HCT116 (cell line): ENCODE data around the gene ARHGAP19. TPM values are rescaled to one million over a fixed set of nuclear protein-coding genes. Genes with fewer than 3 reads are reported as not detected.

Source experiments
- ATAC-seq: fragments of 200-7000 bp; cut with Tn5 transposase; 2 replicates; pipeline ENCODE4 v1.9.1; 2020; ENCODE audit warnings: mild to moderate bottlenecking, moderate library complexity
- BruUV-seq: library from RNA; stranded (reverse); fragments of 400-500 nt; replicated peaks from 2 replicates; lab custom pipeline; 2021; lab: Mats Ljungman, UMichigan
- CTCF ChIA-PET: fragments of 300-600 bp; sonication (Branson Sonifier 250); formaldehyde crosslinking; loops from one replicate; lab custom pipeline; 2021; ENCODE audit warnings: antibody characterized with exemption; lab: Charles Lee
- POLR2A ChIA-PET: fragments of 300-600, 350-600 bp; sonication (Branson Sonifier 250); formaldehyde crosslinking; loops from one replicate; lab custom pipeline; 2021; ENCODE audit warnings: antibody characterized with exemption; lab: Charles Lee
- RAD21 ChIA-PET, 2 experiments: fragments of 300-600 bp; sonication (Branson Sonifier 250); formaldehyde crosslinking; loops; one replicate each; lab custom pipeline; 2023; ENCODE audit warnings: low total read pairs in 2 of 2; ENCODE audit not compliant: uncharacterized antibody in 2 of 2, unreplicated experiment in 2 of 2, low non-redundant PET in 1 of 2; lab: Charles Lee
- DNase-seq: peaks from one replicate; pipeline ENCODE4 v3.0.0-alpha.2; 2010; ENCODE audit warnings: low read depth, low spot score
- H2AFZ ChIP-seq: fragments of 200-600 bp; shearing (Covaris generic), sonication (generic); 2 replicates; pipeline ENCODE4 v1.6.1; 2017; ENCODE audit warnings: low read depth, mixed run types, mixed read lengths, antibody characterized with exemption, low read length; ENCODE audit not compliant: poor library complexity, severe bottlenecking
- H3K27ac ChIP-seq: 2 replicates; pipeline ENCODE4 v1.5.1; 2012; ENCODE audit warnings: low read depth, low read length
- H3K27me3 ChIP-seq: fragments of 200-600 bp; sonication (generic); 2 replicates; pipeline ENCODE4 v1.6.1; 2016; ENCODE audit warnings: mixed run types, low read length, mixed read lengths; ENCODE audit not compliant: insufficient read depth
- H3K36me3 ChIP-seq, 2 experiments: fragments of 200-500 bp in 1 of 2; fragments of 200-600 bp in 1 of 2; sonication (Bioruptor generic) in 1 of 2; sonication (generic) in 1 of 2; 2 replicates each; pipeline versions ENCODE4 v1.5.1 to v1.6.1; 2014 to 2016; ENCODE audit warnings: low read length in 2 of 2, inconsistent platforms in 1 of 2, mixed read lengths in 1 of 2, mixed run types in 1 of 2; ENCODE audit not compliant: insufficient read depth in 2 of 2, control insufficient read depth in 1 of 2
- H3K4me1 ChIP-seq, 2 experiments: fragments of 200-600 bp in 1 of 2; sonication (generic) in 1 of 2; 2 replicates each; pipeline versions ENCODE4 v1.5.1 to v1.6.1; 2012 to 2017; ENCODE audit warnings: low read length in 2 of 2, inconsistent platforms in 1 of 2, mild to moderate bottlenecking in 1 of 2, mixed read lengths in 1 of 2, mixed run types in 1 of 2, moderate library complexity in 1 of 2; ENCODE audit not compliant: insufficient read depth in 2 of 2, control insufficient read depth in 1 of 2
- H3K4me2 ChIP-seq: fragments of 200-600 bp; sonication (generic); 2 replicates; pipeline ENCODE4 v1.6.1; 2017; ENCODE audit warnings: mixed run types, low read length, mixed read lengths
- H3K4me3 ChIP-seq, 2 experiments: fragments of 200-600 bp in 1 of 2; sonication (generic) in 1 of 2; replicated peaks in 1 of 2; 2 replicates each; pipeline ENCODE4 v1.5.1; 2011 to 2016; ENCODE audit warnings: low read length in 2 of 2, control low read depth in 1 of 2, low read depth in 1 of 2, mild to moderate bottlenecking in 1 of 2, mixed read lengths in 1 of 2, mixed run types in 1 of 2
- H3K79me2 ChIP-seq: fragments of 200-600 bp; sonication (generic); 2 replicates; pipeline ENCODE4 v1.6.1; 2017; ENCODE audit warnings: mild to moderate bottlenecking, mixed run types, low read length, moderate library complexity, mixed read lengths; ENCODE audit not compliant: insufficient read depth
- H3K9ac ChIP-seq: fragments of 200-600 bp; sonication (generic); 2 replicates; pipeline ENCODE4 v1.6.1; 2016; ENCODE audit warnings: low read length, mixed read lengths
- H3K9me2 ChIP-seq: fragments of 200-600 bp; sonication (generic), shearing (Covaris generic); 2 replicates; pipeline ENCODE4 v1.6.1; 2017; ENCODE audit warnings: mixed run types, mild to moderate bottlenecking, moderate library complexity; ENCODE audit not compliant: insufficient read depth
- H3K9me3 ChIP-seq, 2 experiments: fragments of 200-500 bp in 1 of 2; fragments of 200-600 bp in 1 of 2; sonication (Bioruptor generic) in 1 of 2; sonication (generic) in 1 of 2; 2 replicates each; pipeline ENCODE4 v1.6.1; 2014 to 2017; ENCODE audit warnings: low read length in 2 of 2, mixed read lengths in 2 of 2, inconsistent platforms in 1 of 2, low read depth in 1 of 2, mild to moderate bottlenecking in 1 of 2, mixed run types in 1 of 2, moderate library complexity in 1 of 2; ENCODE audit not compliant: control insufficient read depth in 1 of 2, insufficient read depth in 1 of 2
- H4K20me1 ChIP-seq: fragments of 200-600 bp; sonication (generic), shearing (Covaris generic); 2 replicates; pipeline ENCODE4 v1.6.1; 2017; ENCODE audit warnings: mixed run types, mild to moderate bottlenecking, moderate library complexity; ENCODE audit not compliant: insufficient read depth
- CBX3 ChIP-seq: IDR thresholded peaks from 2 replicates; pipeline ENCODE4 v1.6.1; 2012; ENCODE audit warnings: low read depth
- EZH2 ChIP-seq: fragments of 200-600 bp; sonication (generic); IDR thresholded peaks from 2 replicates; pipeline ENCODE4 v1.6.1; 2017; ENCODE audit warnings: antibody characterized with exemption, mixed run types
- POLR2A ChIP-seq: IDR thresholded peaks from 2 replicates; pipeline ENCODE4 v1.7.0; 2011; ENCODE audit warnings: borderline replicate concordance; ENCODE audit not compliant: insufficient read depth, insufficient read length; ENCODE audit errors: extremely low read depth
- SP1 ChIP-seq: IDR thresholded peaks from 2 replicates; pipeline ENCODE4 v1.6.1; 2012; ENCODE audit warnings: low read depth
- SRF ChIP-seq: IDR thresholded peaks from 2 replicates; pipeline ENCODE4 v1.6.1; 2012; ENCODE audit warnings: low read depth
- TCF7L2 ChIP-seq: IDR thresholded peaks from 2 replicates; pipeline ENCODE4 v1.7.0; 2011; ENCODE audit warnings: borderline replicate concordance, inconsistent platforms; ENCODE audit not compliant: insufficient read depth, insufficient read length; ENCODE audit errors: extremely low read depth
- YY1 ChIP-seq: IDR thresholded peaks from 2 replicates; pipeline ENCODE4 v1.6.1; 2011; ENCODE audit warnings: low read length, low read depth, moderate library complexity, mild to moderate bottlenecking; ENCODE audit not compliant: insufficient replicate concordance; ENCODE audit errors: extremely low read depth
- ZNF274 ChIP-seq: fragments of 200-500 bp; sonication (Bioruptor generic); IDR thresholded peaks from 2 replicates; pipeline ENCODE4 v1.6.1; 2014; ENCODE audit warnings: mild to moderate bottlenecking, low read depth, low read length, inconsistent platforms
- intact Hi-C: fragments of 100-400 bp; cut with micrococcal nuclease; formaldehyde crosslinking; loops from 2 replicates; pipeline ENCODE4 v1.10.0; 2022
- total RNA-seq: library from RNA; stranded (reverse); gene quantifications from one replicate; pipeline ENCODE4 v1.2.1, GENCODE V29; 2021; ENCODE audit not compliant: unreplicated experiment
- TF ChIP-seq, protein P1 (sequence below): IDR thresholded peaks from 2 replicates; pipeline ENCODE4 v1.6.1; 2012

ARHGAP19 gene
- total RNA-seq, 1 experiment from 2014 or later = 36.8 TPM

DNA sequence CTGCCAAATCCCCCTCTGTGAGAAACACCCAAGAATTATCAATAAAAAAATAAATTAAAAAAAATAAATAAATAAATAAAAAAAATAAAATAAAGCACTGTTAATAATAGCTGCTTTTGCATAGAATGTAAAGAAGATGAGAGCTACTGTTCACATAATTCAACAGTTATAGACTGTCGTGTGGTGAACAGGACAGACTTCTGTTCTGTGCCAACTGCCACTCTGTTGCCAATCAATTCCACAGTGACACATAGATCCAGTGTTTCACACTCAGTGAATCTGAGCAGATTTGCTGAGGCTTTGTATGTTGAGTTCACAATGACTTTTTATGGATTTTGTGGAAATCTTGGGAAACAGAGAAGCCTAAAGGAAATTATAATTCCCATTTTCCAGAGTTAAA lies 14.9 kb downstream of the ARHGAP19 start:
- no peaks in the 10 kb centered on the region for H3K36me3 ChIP-seq
- H3K4me1 ChIP-seq = peaks cover 5 to 12% of the 10 kb centered on the region in 2 experiments; a peak in 2 of 4 replicates
- H3K27me3 ChIP-seq = no peaks in the 10 kb centered on the region
- no peaks in the 10 kb centered on the region for H4K20me1 ChIP-seq
- H3K4me2 ChIP-seq = no peak overlapping the region
- no peak overlapping the region for H2AFZ ChIP-seq
- ChIA-PET CTCF (interaction anchor here (1.6 kb wide), 1 partner anchor 76 kb away, joined by 4 read pairs; no protein-coding TSS in a partner anchor), POLR2A (no interaction called here), RAD21 (no interaction called here)
- no peak for DNase-seq
- no peaks in the 10 kb centered on the region for H3K9me2 ChIP-seq
- ATAC-seq = no peak
- no peak overlapping the region for H3K27ac ChIP-seq
- H3K9ac ChIP-seq = no peak overlapping the region
- intact Hi-C loops = no loop called here
- TF ChIP-seq SP1 = no peak
- TF ChIP-seq, protein P1, sequence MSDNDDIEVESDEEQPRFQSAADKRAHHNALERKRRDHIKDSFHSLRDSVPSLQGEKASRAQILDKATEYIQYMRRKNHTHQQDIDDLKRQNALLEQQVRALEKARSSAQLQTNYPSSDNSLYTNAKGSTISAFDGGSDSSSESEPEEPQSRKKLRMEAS = no peak
- no peak for TF ChIP-seq ZNF274
- no peak for TF ChIP-seq POLR2A
- TF ChIP-seq CBX3 = no peak
- no peak for TF ChIP-seq EZH2
- BruUV-seq = no TSS peak
- no peak overlapping the region for H3K4me3 ChIP-seq
- no peaks in the 10 kb centered on the region for H3K9me3 ChIP-seq
- H3K79me2 ChIP-seq = peaks cover 47% of the 10 kb centered on the region

DNA sequence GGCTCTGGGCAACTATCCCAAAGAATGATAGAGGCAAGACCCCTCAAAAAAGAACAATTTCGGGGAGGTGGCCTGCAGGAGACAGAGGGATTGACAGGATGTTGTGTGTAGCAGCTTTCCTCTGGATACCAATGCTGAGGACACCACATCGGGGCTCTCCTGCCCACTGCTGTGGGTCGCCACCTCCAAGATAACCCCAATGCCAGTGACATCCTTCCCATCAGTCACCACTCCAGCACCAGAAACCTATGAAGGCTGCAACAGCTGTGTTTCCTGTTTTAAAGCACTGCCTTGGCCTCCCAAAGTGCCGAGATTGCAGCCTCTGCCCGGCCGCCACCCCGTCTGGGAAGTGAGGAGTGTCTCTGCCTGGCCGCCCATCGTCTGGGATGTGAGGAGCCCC lies 17.6 kb downstream of the ARHGAP19 start:
- no peak overlapping the region for H2AFZ ChIP-seq
- DNase-seq (no peak), ATAC-seq (no peak)
- POLR2A ChIA-PET = interaction anchor here (1.2 kb wide), 1 partner anchor 9 kb away, joined by 3 read pairs; no protein-coding TSS in a partner anchor
- H3K27me3 ChIP-seq = no peaks in the 10 kb centered on the region
- intact Hi-C loops = no loop called here
- H3K4me2 ChIP-seq = no peak overlapping the region
- no peak overlapping the region for H3K4me3 ChIP-seq
- peaks cover 5 to 11% of the 10 kb centered on the region in 2 experiments; a peak in 2 of 4 replicates for H3K4me1 ChIP-seq
- TF ChIP-seq TCF7L2 (no peak), YY1 (no peak), CBX3 (no peak), SRF (no peak), ZNF274 (no peak)
- no peaks in the 10 kb centered on the region for H3K9me2 ChIP-seq
- H3K27ac ChIP-seq = no peak overlapping the region
- H3K9me3 ChIP-seq = no peaks in the 10 kb centered on the region
- CTCF ChIA-PET = no interaction called here
- RAD21 ChIA-PET = no interaction called here
- H3K36me3 ChIP-seq = no peaks in the 10 kb centered on the region
- no TSS peak for BruUV-seq
- H3K9ac ChIP-seq = no peak overlapping the region
- no peaks in the 10 kb centered on the region for H4K20me1 ChIP-seq
- peaks cover 38% of the 10 kb centered on the region for H3K79me2 ChIP-seq
